ENCODE results near the gene ABCC12. TPM values are rescaled to one million over a fixed set of nuclear protein-coding genes. Genes with fewer than 3 reads are reported as not detected.

The ABCC12 gene
- total and polyA plus RNA-seq, 2 donors (not counting 1 experiment from before 2014, with no cell fraction given) = not detected

GRCh38 chr16:48137822-48138221, 18.0 kb downstream of the ABCC12 start:
- Mint-ChIP-seq H3K27me3 (peaks cover 14% of the 10 kb centered on the region), H3K4me1 (no peaks in the 10 kb centered on the region), H3K27ac (no peak overlapping the region), H3K4me3 (no peak overlapping the region), H3K9me3 (ENCODE audit: insufficient read depth) (no peaks in the 10 kb centered on the region)
- intact Hi-C loops (cut with micrococcal nuclease) = no loop called here
- Histone ChIP-seq H3K9ac (ENCODE audit: low read length) (no peak overlapping the region), H3K4me2 (replicated peaks; ENCODE audit: low read depth, low read length, poor library complexity, severe bottlenecking) (no peak overlapping the region), H3K79me2 (ENCODE audit: control insufficient read depth, insufficient read depth, low read length) (no peaks in the 10 kb centered on the region), H3K4me3 (ENCODE audit: control extremely low read depth in 1 of 5, extremely low read depth in 1 of 5, insufficient read depth in 1 of 5, low read depth in 2 of 5, low read length in 4 of 5) (no peak overlapping the region), H3K36me3 (replicated peaks in 1 of 2; ENCODE audit: control extremely low read depth in 1 of 2, control insufficient read depth in 1 of 2, extremely low read depth in 1 of 2, insufficient read depth in 2 of 2, low read length in 1 of 2) (no peaks in the 10 kb centered on the region), H2AFZ (ENCODE audit: insufficient read depth, low read depth, low read length, poor library complexity, severe bottlenecking) (no peak overlapping the region), H3K9me3 (ENCODE audit: control extremely low read depth in 1 of 3, control insufficient read depth in 2 of 3, insufficient read depth in 1 of 3, low read length in 2 of 3) (no peaks in the 10 kb centered on the region), H3K27me3 (replicated peaks in 1 of 4; ENCODE audit: control extremely low read depth in 1 of 4, control insufficient read depth in 3 of 4, insufficient read depth in 4 of 4, low read length in 3 of 4) (no peaks in the 10 kb centered on the region), H4K20me1 (ENCODE audit: control insufficient read depth, insufficient read depth, low read length, poor library complexity, severe bottlenecking) (no peaks in the 10 kb centered on the region), H3K27ac (ENCODE audit: low read length in 2 of 2) (no peak overlapping the region), H3K4me1 (ENCODE audit: control insufficient read depth in 2 of 2, insufficient read depth in 2 of 2, low read length in 2 of 2) (no peaks in the 10 kb centered on the region)
- DNase-seq (no peak), ATAC-seq (ENCODE audit: low read depth) (no peak)
- TF ChIP-seq EZH2 (IDR thresholded peaks at IDR 0.05; ENCODE audit: borderline replicate concordance, insufficient read depth, low read depth, low read length, poor library complexity, severe bottlenecking) (no peak), CTCF (IDR thresholded peaks at IDR 0.05) (no peak)
- ChIA-PET CTCF (no interaction called here), POLR2A (no interaction called here)
- WGBS (ENCODE audit: insufficient coverage) = 100% methylated on average over 1 of the region's 3 CpGs

GRCh38 chr16:48136547-48137360, 19.0 kb downstream of the ABCC12 start:
- no peaks in the 10 kb centered on the region for H3K4me1 Mint-ChIP-seq
- no peak overlapping the region for H3K4me3 Mint-ChIP-seq
- Histone ChIP-seq H3K4me1 (ENCODE audit: control insufficient read depth in 2 of 2, insufficient read depth in 2 of 2, low read length in 2 of 2) (no peaks in the 10 kb centered on the region), H3K9ac (ENCODE audit: low read length) (no peak overlapping the region), H3K4me2 (replicated peaks; ENCODE audit: low read depth, low read length, poor library complexity, severe bottlenecking) (no peak overlapping the region), H3K27me3 (replicated peaks in 1 of 4; ENCODE audit: control extremely low read depth in 1 of 4, control insufficient read depth in 3 of 4, insufficient read depth in 4 of 4, low read length in 3 of 4) (no peaks in the 10 kb centered on the region), H3K4me3 (ENCODE audit: control extremely low read depth in 1 of 5, extremely low read depth in 1 of 5, insufficient read depth in 1 of 5, low read depth in 2 of 5, low read length in 4 of 5) (no peak overlapping the region), H3K9me3 (ENCODE audit: control extremely low read depth in 1 of 3, control insufficient read depth in 2 of 3, insufficient read depth in 1 of 3, low read length in 2 of 3) (no peaks in the 10 kb centered on the region), H3K79me2 (ENCODE audit: control insufficient read depth, insufficient read depth, low read length) (no peaks in the 10 kb centered on the region), H3K27ac (ENCODE audit: low read length in 2 of 2) (no peak overlapping the region), H3K36me3 (replicated peaks in 1 of 2; ENCODE audit: control extremely low read depth in 1 of 2, control insufficient read depth in 1 of 2, extremely low read depth in 1 of 2, insufficient read depth in 2 of 2, low read length in 1 of 2) (no peaks in the 10 kb centered on the region), H2AFZ (ENCODE audit: insufficient read depth, low read depth, low read length, poor library complexity, severe bottlenecking) (no peak overlapping the region), H4K20me1 (ENCODE audit: control insufficient read depth, insufficient read depth, low read length, poor library complexity, severe bottlenecking) (no peaks in the 10 kb centered on the region)
- 76% methylated on average over 5 of the region's 9 CpGs for WGBS (ENCODE audit: insufficient coverage)
- TF ChIP-seq EZH2 (IDR thresholded peaks at IDR 0.05; ENCODE audit: borderline replicate concordance, insufficient read depth, low read depth, low read length, poor library complexity, severe bottlenecking) (no peak), CTCF (IDR thresholded peaks at IDR 0.05) (no peak)
- no peak overlapping the region for H3K27ac Mint-ChIP-seq
- ChIA-PET POLR2A (no interaction called here), CTCF (no interaction called here)
- peaks cover 7% of the 10 kb centered on the region for H3K27me3 Mint-ChIP-seq
- no peaks in the 10 kb centered on the region for H3K9me3 Mint-ChIP-seq (ENCODE audit: insufficient read depth)
- intact Hi-C loops (cut with micrococcal nuclease) = no loop called here
- ATAC-seq (ENCODE audit: low read depth) = no peak
- no peak for DNase-seq
